ENCODE measurements around the gene LRRC27.

DNA sequence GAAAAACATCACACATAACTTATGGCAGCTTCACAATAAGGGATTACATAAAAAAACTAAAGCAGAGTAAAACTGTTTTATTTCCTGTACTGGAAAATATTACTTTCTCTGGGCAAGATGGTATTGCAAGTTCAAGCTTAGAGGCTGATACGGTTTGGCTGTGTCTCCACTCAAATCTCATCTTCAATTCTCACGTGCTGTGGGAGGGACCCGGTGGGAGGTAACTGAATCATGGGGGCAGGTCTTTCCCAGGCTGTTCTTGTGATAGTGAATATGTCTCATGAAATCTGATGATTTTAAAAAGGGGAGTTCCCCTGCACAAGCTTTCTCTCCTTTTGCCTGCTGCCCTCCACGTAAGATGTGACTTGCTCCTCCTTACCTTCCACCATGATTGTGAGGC lies 5.1 kb upstream of the LRRC27 start:
- TF ChIP-seq, protein P1, sequence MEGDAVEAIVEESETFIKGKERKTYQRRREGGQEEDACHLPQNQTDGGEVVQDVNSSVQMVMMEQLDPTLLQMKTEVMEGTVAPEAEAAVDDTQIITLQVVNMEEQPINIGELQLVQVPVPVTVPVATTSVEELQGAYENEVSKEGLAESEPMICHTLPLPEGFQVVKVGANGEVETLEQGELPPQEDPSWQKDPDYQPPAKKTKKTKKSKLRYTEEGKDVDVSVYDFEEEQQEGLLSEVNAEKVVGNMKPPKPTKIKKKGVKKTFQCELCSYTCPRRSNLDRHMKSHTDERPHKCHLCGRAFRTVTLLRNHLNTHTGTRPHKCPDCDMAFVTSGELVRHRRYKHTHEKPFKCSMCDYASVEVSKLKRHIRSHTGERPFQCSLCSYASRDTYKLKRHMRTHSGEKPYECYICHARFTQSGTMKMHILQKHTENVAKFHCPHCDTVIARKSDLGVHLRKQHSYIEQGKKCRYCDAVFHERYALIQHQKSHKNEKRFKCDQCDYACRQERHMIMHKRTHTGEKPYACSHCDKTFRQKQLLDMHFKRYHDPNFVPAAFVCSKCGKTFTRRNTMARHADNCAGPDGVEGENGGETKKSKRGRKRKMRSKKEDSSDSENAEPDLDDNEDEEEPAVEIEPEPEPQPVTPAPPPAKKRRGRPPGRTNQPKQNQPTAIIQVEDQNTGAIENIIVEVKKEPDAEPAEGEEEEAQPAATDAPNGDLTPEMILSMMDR (IDR thresholded peaks at IDR 0.05 in 2 of 3, conservative IDR thresholded peaks at IDR 0.05 in 1 of 3; ENCODE audit: borderline replicate concordance in 1 of 3, insufficient read depth in 1 of 3, low read depth in 2 of 3, low read length in 2 of 3): no peak
- TF ChIP-seq EZH2 (IDR thresholded peaks at IDR 0.05) (no peak), CEBPB (IDR thresholded peaks at IDR 0.05; ENCODE audit: low read depth) (no peak), POLR2AphosphoS5 (IDR thresholded peaks at IDR 0.05; ENCODE audit: low read depth, low read length) (no peak), CBX3 (IDR thresholded peaks at IDR 0.05; ENCODE audit: low read depth) (no peak)
- TF ChIP-seq, protein P2, sequence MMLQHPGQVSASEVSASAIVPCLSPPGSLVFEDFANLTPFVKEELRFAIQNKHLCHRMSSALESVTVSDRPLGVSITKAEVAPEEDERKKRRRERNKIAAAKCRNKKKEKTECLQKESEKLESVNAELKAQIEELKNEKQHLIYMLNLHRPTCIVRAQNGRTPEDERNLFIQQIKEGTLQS (IDR thresholded peaks at IDR 0.05): no peak
